Duodenal mucosa (tissue), 2 donors: Measurements from ENCODE around the gene RUNDC3A.

Source experiments
- H3K27ac ChIP-seq: one replicate; pipeline ENCODE4 v1.7.0; 2013; ENCODE audit warnings: low read depth, low read length
- H3K27me3 ChIP-seq, 2 donors: one replicate each; pipeline ENCODE4 v1.7.0; 2013; ENCODE audit warnings: low read length in 2 of 2, control low read depth in 1 of 2; ENCODE audit not compliant: insufficient read depth in 2 of 2, control insufficient read depth in 1 of 2
- H3K36me3 ChIP-seq, 2 donors: one replicate each; pipeline ENCODE4 v1.7.0; 2013; ENCODE audit warnings: low read length in 2 of 2, control low read depth in 1 of 2; ENCODE audit not compliant: insufficient read depth in 2 of 2, control insufficient read depth in 1 of 2
- H3K4me1 ChIP-seq, 2 donors: one replicate each; pipeline ENCODE4 v1.7.0; 2013; ENCODE audit warnings: low read length in 2 of 2, control low read depth in 1 of 2; ENCODE audit not compliant: insufficient read depth in 2 of 2, control insufficient read depth in 1 of 2
- H3K4me3 ChIP-seq, 2 donors: one replicate each; pipeline ENCODE4 v1.7.0; 2013; ENCODE audit warnings: low read length in 2 of 2, low read depth in 1 of 2
- H3K9ac ChIP-seq, 2 donors: one replicate each; pipeline ENCODE4 v1.7.0; 2013; ENCODE audit warnings: low read length in 2 of 2, low read depth in 1 of 2
- H3K9me3 ChIP-seq, 2 donors: one replicate each; pipeline ENCODE4 v1.7.0; 2013; ENCODE audit warnings: low read length in 2 of 2, control low read depth in 1 of 2; ENCODE audit not compliant: control insufficient read depth in 1 of 2

RUNDC3A gene

DNA sequence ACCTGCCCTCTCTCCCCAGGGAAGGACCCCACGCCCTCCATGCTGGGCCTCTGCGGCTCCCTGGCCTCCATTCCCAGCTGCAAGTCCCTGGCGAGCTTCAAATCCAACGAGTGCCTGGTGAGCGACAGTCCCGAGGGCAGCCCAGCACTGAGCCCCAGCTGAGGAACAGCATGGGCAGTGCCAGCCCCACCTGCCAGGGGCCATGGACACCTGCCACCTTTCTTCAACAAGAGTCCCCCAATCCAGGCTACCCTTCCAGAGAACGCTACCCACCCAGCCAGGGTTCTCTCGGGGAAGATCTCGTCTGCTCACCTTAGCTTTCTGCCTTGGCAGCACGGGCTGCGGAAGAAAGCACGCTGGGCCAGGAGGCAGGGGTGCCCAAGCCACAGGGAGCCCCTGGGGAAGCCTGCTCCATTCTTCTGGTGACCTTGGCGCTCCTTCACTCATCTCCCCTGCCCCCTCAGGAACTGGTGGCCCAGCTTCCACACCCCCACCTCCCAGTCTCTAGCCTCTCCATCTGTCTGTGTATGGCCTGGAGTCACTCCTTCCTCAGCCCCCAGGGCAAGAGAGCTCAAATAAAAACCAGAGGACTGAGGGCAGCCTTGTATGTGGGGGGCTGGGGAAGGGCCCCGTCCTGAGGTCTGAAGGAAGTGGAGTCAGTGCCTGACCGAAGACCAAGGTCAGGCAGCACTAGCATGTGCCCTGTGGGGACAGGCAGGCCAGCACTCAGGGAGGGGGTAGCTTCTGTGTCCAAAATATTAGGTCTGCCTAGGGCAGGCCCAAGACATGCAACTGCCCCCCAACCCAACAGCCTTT lies 9.9 kb downstream of the RUNDC3A start:
- peaks cover 4 to 8% of the 10 kb centered on the region in 2 donors for H3K4me1 ChIP-seq
- peaks cover 14 to 32% of the 10 kb centered on the region in 2 donors for H3K36me3 ChIP-seq
- peaks cover 30 to 36% of the 10 kb centered on the region in 2 donors for H3K27me3 ChIP-seq
- no peak overlapping the region for H3K9ac ChIP-seq
- no peak overlapping the region for H3K4me3 ChIP-seq
- no peaks in the 10 kb centered on the region for H3K9me3 ChIP-seq
- H3K27ac ChIP-seq: no peak overlapping the region

DNA sequence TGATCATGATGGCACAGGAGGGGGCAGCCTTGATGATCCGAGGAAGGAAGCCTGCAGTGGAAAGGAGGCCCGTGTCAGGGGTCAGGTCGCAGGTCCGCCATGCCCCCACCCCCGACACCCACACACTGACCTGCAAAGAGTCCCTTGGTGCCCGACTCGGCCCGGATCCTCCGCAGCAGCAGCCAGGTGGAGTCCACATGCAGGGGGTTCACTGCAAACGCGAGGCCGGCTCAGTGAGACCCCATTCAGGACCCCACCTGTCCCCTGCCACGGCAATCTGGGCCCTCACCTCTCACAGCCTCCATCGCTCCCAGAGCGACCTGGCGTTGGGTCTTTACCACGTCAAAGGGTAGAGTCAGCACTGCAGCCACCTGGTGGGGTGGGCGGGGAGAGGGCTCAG lies 11.7 kb downstream of the RUNDC3A start:
- H3K9me3 ChIP-seq: no peaks in the 10 kb centered on the region
- H3K36me3 ChIP-seq: peaks cover 14 to 32% of the 10 kb centered on the region in 2 donors
- no peak overlapping the region for H3K4me3 ChIP-seq
- H3K4me1 ChIP-seq: peaks cover 12 to 15% of the 10 kb centered on the region in 2 donors
- no peak overlapping the region for H3K9ac ChIP-seq
- H3K27me3 ChIP-seq: peaks cover 17 to 24% of the 10 kb centered on the region in 2 donors
- H3K27ac ChIP-seq: no peak overlapping the region

- H3K9me3 ChIP-seq: no peaks in the 10 kb centered on the region
- H3K27ac ChIP-seq: no peak overlapping the region
- no peak overlapping the region for H3K4me3 ChIP-seq
- peaks cover 7 to 8% of the 10 kb centered on the region in 2 donors for H3K4me1 ChIP-seq
- no peak overlapping the region for H3K9ac ChIP-seq
- peaks cover 14 to 32% of the 10 kb centered on the region in 2 donors for H3K36me3 ChIP-seq
- H3K27me3 ChIP-seq: peaks cover 7 to 12% of the 10 kb centered on the region in 2 donors
Observed at GRCh38 chr17:44321246-44322120, 13.1 kb downstream of the RUNDC3A start.

DNA sequence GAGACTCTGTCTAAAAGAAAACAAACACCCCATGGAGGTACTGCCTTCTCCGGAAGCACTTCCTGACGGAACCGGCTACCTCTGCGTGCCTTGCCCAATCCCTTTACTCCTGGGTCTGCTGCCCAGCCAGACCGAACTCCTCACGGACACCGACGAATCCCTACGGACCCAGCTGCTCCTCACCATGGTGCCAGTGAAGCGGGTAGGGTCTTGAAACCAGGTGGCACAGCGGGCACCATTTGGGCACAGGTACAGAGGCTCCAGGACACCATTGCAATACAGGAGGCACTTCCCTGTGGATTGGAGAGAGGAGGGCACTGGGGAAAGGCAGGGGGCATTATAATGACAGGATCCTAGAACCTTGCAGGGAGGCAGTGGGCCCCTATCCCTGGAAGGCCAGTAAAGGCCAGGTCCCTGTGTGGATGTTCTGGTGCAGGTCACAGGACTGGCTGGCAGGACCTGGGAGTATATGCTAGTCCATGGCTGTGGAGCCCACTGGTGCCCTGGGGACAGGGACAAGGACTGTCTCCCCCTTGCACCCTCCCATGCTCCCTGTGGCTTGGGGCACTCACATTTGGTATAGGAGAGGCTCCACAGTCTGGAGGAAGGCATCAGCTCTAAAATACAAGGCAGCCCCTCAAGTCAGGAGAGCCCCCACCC lies 14.0 kb downstream of the RUNDC3A start:
- Histone ChIP-seq H3K27ac (no peak overlapping the region), H3K4me1 (peaks cover 7 to 8% of the 10 kb centered on the region in 2 donors), H3K4me3 (no peak overlapping the region), H3K36me3 (peaks cover 14 to 32% of the 10 kb centered on the region in 2 donors), H3K9me3 (no peaks in the 10 kb centered on the region), H3K9ac (no peak overlapping the region), H3K27me3 (peaks cover 0 to 5% of the 10 kb centered on the region in 2 donors)

DNA sequence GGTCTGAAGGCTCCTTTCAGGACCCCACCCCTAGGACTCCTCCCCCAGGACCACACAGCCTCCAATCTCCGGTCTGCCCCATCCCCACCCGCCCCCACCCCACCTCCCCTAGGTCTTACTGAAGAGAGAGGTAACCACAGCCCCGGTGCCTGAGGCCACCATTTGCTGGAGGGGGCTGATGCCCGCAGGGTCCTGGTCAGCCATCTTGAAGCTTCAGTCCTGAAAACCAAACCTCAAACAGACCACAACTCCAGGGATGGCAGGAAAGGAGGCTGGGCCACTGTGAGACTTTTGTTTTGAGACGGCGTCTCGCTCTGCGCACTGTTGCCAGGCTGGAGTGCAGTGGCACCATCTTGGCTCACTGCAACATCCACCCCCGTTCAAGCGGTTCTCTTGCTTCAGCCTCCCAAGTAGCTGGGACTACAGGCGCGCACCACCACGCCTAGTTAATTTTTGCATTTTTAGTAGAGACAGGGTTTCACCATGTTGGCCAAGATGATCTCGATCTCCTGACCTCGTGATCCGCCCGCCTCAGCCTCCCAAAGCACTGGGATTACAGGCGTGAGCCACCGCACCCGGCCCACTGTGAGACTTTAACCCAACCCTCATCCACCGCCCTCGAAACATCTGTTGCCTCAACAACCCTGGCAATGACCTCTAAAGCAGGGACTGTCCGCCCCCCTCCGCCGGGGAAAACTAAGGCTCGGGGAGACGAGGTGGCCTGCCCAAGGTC lies 15.1 kb downstream of the RUNDC3A start:
- H3K27ac ChIP-seq: no peak overlapping the region

DNA sequence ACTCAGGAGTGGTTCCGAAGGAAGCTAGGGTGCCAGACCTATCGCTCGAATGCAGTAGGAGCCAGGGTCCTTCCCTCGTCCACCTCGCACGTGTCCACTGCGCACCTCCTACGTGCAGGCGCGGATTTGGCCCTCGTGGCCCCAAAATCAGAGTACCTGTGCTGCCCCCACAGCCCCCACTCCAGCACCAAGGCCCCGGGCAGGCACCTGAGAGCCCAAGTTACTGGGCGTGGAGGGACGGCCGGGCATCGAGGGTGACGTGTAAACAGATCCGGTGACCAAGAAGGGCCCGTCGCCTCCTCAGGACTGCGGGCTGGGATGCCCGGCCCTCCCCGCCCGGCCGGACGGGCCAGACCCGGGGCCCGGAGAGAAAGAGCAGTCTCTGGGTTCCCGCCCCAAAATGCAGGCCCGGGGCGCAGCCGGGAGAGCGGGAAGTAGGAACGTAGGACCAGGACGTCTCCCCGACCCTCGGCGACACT lies 15.7 kb downstream of the RUNDC3A start:
- Histone ChIP-seq H3K4me1 (peaks cover 7 to 8% of the 10 kb centered on the region in 2 donors), H3K36me3 (peaks cover 14 to 32% of the 10 kb centered on the region in 2 donors), H3K27ac (peak overlapping the region; percentile 50)

More for the DNA sequence above, 15.1 kb downstream of the RUNDC3A start:
- H3K36me3 ChIP-seq: peaks cover 14 to 32% of the 10 kb centered on the region in 2 donors
- H3K27me3 ChIP-seq: no peaks in the 10 kb centered on the region
- peaks cover 7 to 8% of the 10 kb centered on the region in 2 donors for H3K4me1 ChIP-seq
- H3K9me3 ChIP-seq: no peaks in the 10 kb centered on the region
- H3K4me3 ChIP-seq: peak overlapping the region; percentile 89 to 91
- H3K9ac ChIP-seq: peak overlapping the region; percentile 75 to 84

GRCh38 chr17:44324571-44325275 lies 16.3 kb downstream of the RUNDC3A start, which contains the start of gene SLC25A39:
Gene SLC25A39, minus strand, starts transcription at chr17:44324823. Its CDS starts 1,261 bp downstream, at chr17:44323562.
- Histone ChIP-seq H3K4me1 (peaks cover 7 to 8% of the 10 kb centered on the region in 2 donors), H3K36me3 (peaks cover 13 to 29% of the 10 kb centered on the region in 2 donors), H3K4me3 (peak within 1 kb of the TSS; percentile 89 to 91)

More for the DNA sequence above, 15.7 kb downstream of the RUNDC3A start:
- H3K9me3 ChIP-seq: no peaks in the 10 kb centered on the region
- H3K9ac ChIP-seq: peak overlapping the region; percentile 75 to 84
- H3K4me3 ChIP-seq: peak overlapping the region; percentile 89 to 91
- H3K27me3 ChIP-seq: no peaks in the 10 kb centered on the region

GRCh38 chr17:44326861-44327444 lies 18.6 kb downstream of the RUNDC3A start:
- peaks cover 7 to 11% of the 10 kb centered on the region in 2 donors for H3K4me1 ChIP-seq
- peak overlapping the region; percentile 28 to 56 for H3K4me3 ChIP-seq
- no peak overlapping the region for H3K9ac ChIP-seq
- H3K9me3 ChIP-seq: no peaks in the 10 kb centered on the region
- no peaks in the 10 kb centered on the region for H3K27me3 ChIP-seq
- no peak overlapping the region for H3K27ac ChIP-seq
- H3K36me3 ChIP-seq: peaks cover 0 to 6% of the 10 kb centered on the region in 2 donors

More at GRCh38 chr17:44324571-44325275, 16.3 kb downstream of the RUNDC3A start, which contains the start of gene SLC25A39:
- Histone ChIP-seq H3K9me3 (no peaks in the 10 kb centered on the region), H3K27ac (peak within 1 kb of the TSS; percentile 93), H3K27me3 (no peaks in the 10 kb centered on the region), H3K9ac (peak within 1 kb of the TSS; percentile 83 to 84)
